K562 (cell line): Measurements from ENCODE around the gene FBXW9. TPM values are rescaled to one million over a fixed set of nuclear protein-coding genes. Genes with fewer than 3 reads are reported as not detected.

ENCODE experiments used
- ATAC-seq: fragments of 200-7000 bp; cut with Tn5 transposase; 3 replicates; pipeline ENCODE4 v1.9.1; 2020; ENCODE audit warnings: moderate library complexity
- BruUV-seq: library from RNA; stranded (reverse); fragments of 400-500 nt; replicated peaks from 2 replicates; lab custom pipeline; 2021; lab: Mats Ljungman, UMichigan
- CTCF ChIA-PET: fragments of 300-600 bp; formaldehyde crosslinking; extraction: SDS; loops from one replicate; lab custom pipeline; 2021; ENCODE audit warnings: low intra/inter-chr PET ratio; lab: Yijun Ruan, JAX
- POLR2A ChIA-PET: fragments of 300-600, 350-650 bp; sonication (Branson Sonifier 250); formaldehyde crosslinking; extraction: SDS; loops from one replicate; lab custom pipeline; 2021; ENCODE audit warnings: antibody characterized with exemption, inconsistent platforms; lab: Yijun Ruan, JAX
- DNase-seq, 4 experiments: peaks; one replicate each; pipeline versions ENCODE4 v3.0.0 to v3.0.0-alpha.2; 2011 to 2018; ENCODE audit warnings: low spot score in 3 of 4, mixed read lengths in 3 of 4; ENCODE audit errors: extremely low read depth in 1 of 4
- FAIRE-seq: peaks from 2 replicates; lab custom pipeline; 2011; peaks lifted over from hg19 to GRCh38; lab: Jason Lieb, UNC
- H2AFZ ChIP-seq: 2 replicates; pipeline ENCODE4 v1.6.0; 2011; ENCODE audit warnings: low read depth, low read length, control low read depth, inconsistent platforms
- H3K27ac ChIP-seq: fragments of 200-600 bp; 3 replicates; pipeline ENCODE4 v1.8.0; 2011; ENCODE audit warnings: low read depth, mild to moderate bottlenecking, control low read depth, inconsistent platforms, low read length, moderate library complexity, mixed read lengths; ENCODE audit errors: extremely low read depth
- H3K27me3 ChIP-seq, 2 experiments: fragments of 300-600 bp in 1 of 2; 2 replicates in 1 of 2; 3 replicates in 1 of 2; pipeline versions ENCODE4 v1.6.0 to v1.8.0; 2011; ENCODE audit warnings: inconsistent platforms in 2 of 2, low read length in 2 of 2, mild to moderate bottlenecking in 1 of 2, mixed read lengths in 1 of 2, moderate library complexity in 1 of 2; ENCODE audit not compliant: control insufficient read depth in 2 of 2, insufficient read depth in 2 of 2
- H3K36me3 ChIP-seq: fragments of 300-600 bp; 3 replicates; pipeline ENCODE4 v1.8.0; 2011; ENCODE audit warnings: mild to moderate bottlenecking, low read length, inconsistent platforms; ENCODE audit not compliant: control insufficient read depth, insufficient read depth
- H3K4me1 ChIP-seq, 2 experiments: fragments of 200-600 bp in 1 of 2; replicated peaks in 1 of 2; 2 replicates in 1 of 2; 3 replicates in 1 of 2; pipeline versions ENCODE4 v1.5.1 to v1.8.0; 2011; ENCODE audit warnings: inconsistent platforms in 2 of 2, low read length in 2 of 2, mild to moderate bottlenecking in 1 of 2, mixed read lengths in 1 of 2, moderate library complexity in 1 of 2; ENCODE audit not compliant: control insufficient read depth in 2 of 2, insufficient read depth in 2 of 2
- H3K4me2 ChIP-seq: 2 replicates; pipeline ENCODE4 v1.6.1; 2011; ENCODE audit warnings: low read length, control low read depth, inconsistent platforms, mixed read lengths; ENCODE audit not compliant: insufficient read depth
- H3K4me3 ChIP-seq: fragments of 200-600 bp; sonication (generic), shearing (Covaris generic); 2 replicates; pipeline ENCODE4 v1.5.1; 2016; ENCODE audit warnings: control low read depth, inconsistent platforms
- H3K79me2 ChIP-seq: fragments of 200-600 bp; 3 replicates; pipeline ENCODE4 v1.8.0; 2011; ENCODE audit warnings: low read length, inconsistent platforms; ENCODE audit not compliant: control insufficient read depth, insufficient read depth
- H3K9ac ChIP-seq, 2 experiments: 2 replicates each; pipeline versions ENCODE4 v1.6.0 to v1.6.1; 2011; ENCODE audit warnings: low read depth in 2 of 2, low read length in 2 of 2, control low read depth in 1 of 2, inconsistent platforms in 1 of 2, mild to moderate bottlenecking in 1 of 2, mixed read lengths in 1 of 2; ENCODE audit not compliant: insufficient read depth in 1 of 2
- H3K9me1 ChIP-seq: one replicate; pipeline ENCODE4 v1.6.0; 2011; ENCODE audit warnings: inconsistent platforms, mild to moderate bottlenecking, low read length, moderate library complexity; ENCODE audit not compliant: control insufficient read depth, insufficient read depth
- H3K9me3 ChIP-seq: replicated peaks from 2 replicates; pipeline ENCODE4 v1.5.1; 2011; ENCODE audit warnings: low read depth, low read length, inconsistent platforms; ENCODE audit not compliant: control insufficient read depth, insufficient read depth
- H4K20me1 ChIP-seq: replicated peaks from 2 replicates; pipeline ENCODE4 v1.6.1; 2011; ENCODE audit warnings: low read length, inconsistent platforms, mixed read lengths; ENCODE audit not compliant: control insufficient read depth, insufficient read depth
- ASH1L ChIP-seq: fragments of 450-650 bp; IDR thresholded peaks from 2 replicates; pipeline ENCODE4 v1.6.1; 2018; ENCODE audit warnings: borderline replicate concordance, mild to moderate bottlenecking, low read depth; ENCODE audit not compliant: partially characterized antibody
- BRCA1 ChIP-seq, 2 experiments: fragments of 450-650 bp in 1 of 2; sonication (generic) in 1 of 2; formaldehyde crosslinking in 1 of 2; IDR thresholded peaks; 2 replicates each; pipeline versions ENCODE4 v1.5.0 to v1.6.1; 2017 to 2020; ENCODE audit warnings: mild to moderate bottlenecking in 1 of 2, missing genetic modification reagents in 1 of 2
- COPS2 ChIP-seq: fragments of 450-650 bp; conservative IDR thresholded peaks from 2 replicates; pipeline ENCODE4 v1.6.1; 2016; ENCODE audit warnings: mild to moderate bottlenecking, moderate library complexity
- JUN ChIP-seq, 2 experiments: sonication (generic) in 1 of 2; formaldehyde crosslinking in 1 of 2; IDR thresholded peaks; 2 replicates each; pipeline versions ENCODE4 v1.6.1 to v1.8.0; 2012 to 2022; ENCODE audit warnings: borderline replicate concordance in 2 of 2, mild to moderate bottlenecking in 2 of 2, improper control_type of control experiment in 1 of 2, low read depth in 1 of 2, low read length in 1 of 2, missing genetic modification reagents in 1 of 2
- NFIC ChIP-seq: fragments of 450-650 bp; IDR thresholded peaks from 2 replicates; pipeline ENCODE4 v1.6.1; 2017; ENCODE audit warnings: mild to moderate bottlenecking, inconsistent platforms
- SLC30A9 ChIP-seq: fragments of 250-450 bp; sonication (Bioruptor Pico); IDR thresholded peaks from 2 replicates; pipeline ENCODE4 v1.8.0; 2022; ENCODE audit warnings: mild to moderate bottlenecking, moderate library complexity
- XRCC5 ChIP-seq: fragments of 200-400 bp; formaldehyde crosslinking; IDR thresholded peaks from 2 replicates; pipeline ENCODE4 v1.6.1; 2017; ENCODE audit warnings: low read depth, mild to moderate bottlenecking, low read length
- ZNF253 ChIP-seq: fragments of 250-450 bp; sonication (Bioruptor Pico); conservative IDR thresholded peaks from 2 replicates; pipeline ENCODE4 v1.6.1; 2021; ENCODE audit warnings: mild to moderate bottlenecking
- ZNF274 ChIP-seq: IDR thresholded peaks from 2 replicates; pipeline ENCODE4 v1.6.1; 2011; ENCODE audit warnings: low read depth, mild to moderate bottlenecking, low read length, moderate library complexity, borderline replicate concordance
- WGBS: fragments of 100-300 bp; shearing (Covaris generic); methylation state at CpG from one replicate; pipeline ENCODE4 v1.1.6; 2016; ENCODE audit warnings: low coverage, mixed read lengths; ENCODE audit not compliant: insufficient coverage; ENCODE audit errors: missing lambda C conversion rate; 5-methylcytosine and 5-hydroxymethylcytosine counted together
- in situ Hi-C: fragments of 300-500 bp; cut with MboI; formaldehyde crosslinking; loops from 4 replicates; pipeline ENCODE4 v1.15.0; 2018; ENCODE audit warnings: inconsistent platforms, mixed read lengths
- intact Hi-C: fragments of 100-400 bp; cut with micrococcal nuclease; formaldehyde crosslinking; loops from 2 replicates; pipeline ENCODE4 v1.14.2; 2022
- polyA plus RNA-seq, 8 experiments: library from polyadenylated mRNA; depleted of rRNA in 4 of 8; stranded (reverse) in 5 of 8; unstranded in 3 of 8; fragments of >200 nt; fragmentation: Nextera tagmentation in 2 of 8; fragmentation: Illumina TruSeq in 1 of 8; extraction: Ambion mirVana in 2 of 8; extraction: Trizol in 1 of 8; gene quantifications; 2 replicates each; pipeline versions ENCODE4 v1.2.1 to v1.2.3, GENCODE V29; 2011 to 2014; ENCODE audit warnings: inconsistent platforms in 1 of 8, missing spikeins in 1 of 8
- total RNA-seq, 7 experiments: library from RNA; depleted of rRNA in 6 of 7; stranded (reverse); fragments of >200 nt in 6 of 7; fragmentation: Illumina TruSeq in 2 of 7; extraction: Trizol in 2 of 7; gene quantifications; 2 replicates each; pipeline versions ENCODE4 v1.2.1 to v1.2.3, GENCODE V29; 2011 to 2021; ENCODE audit warnings: low replicate concordance in 1 of 7
- TF ChIP-seq, protein P1 (sequence below): fragments of 250-450 bp; sonication (Bioruptor Pico); IDR thresholded peaks from 2 replicates; pipeline ENCODE4 v1.5.0; 2020; ENCODE audit warnings: mild to moderate bottlenecking, borderline replicate concordance
- TF ChIP-seq, protein P2 (sequence below), 2 experiments: fragments of 450-650 bp in 1 of 2; sonication (generic) in 1 of 2; formaldehyde crosslinking in 1 of 2; IDR thresholded peaks in 1 of 2; conservative IDR thresholded peaks in 1 of 2; 2 replicates each; pipeline versions ENCODE4 v1.6.1 to v1.8.1; 2016 to 2023; ENCODE audit warnings: mild to moderate bottlenecking in 2 of 2, moderate library complexity in 2 of 2, inconsistent platforms in 1 of 2, missing genetic modification reagents in 1 of 2
- TF ChIP-seq, protein P3 (sequence below): sonication (generic); formaldehyde crosslinking; IDR thresholded peaks from 2 replicates; pipeline ENCODE4 v1.8.1; 2023; ENCODE audit warnings: mild to moderate bottlenecking, missing genetic modification reagents

Gene FBXW9
- total and polyA plus RNA-seq, 9 of the 15 experiments (the other 6 are each of a cell fraction or from before 2014, with no cell fraction given) = 0.23 to 21.7 (median 6.2) TPM

DNA sequence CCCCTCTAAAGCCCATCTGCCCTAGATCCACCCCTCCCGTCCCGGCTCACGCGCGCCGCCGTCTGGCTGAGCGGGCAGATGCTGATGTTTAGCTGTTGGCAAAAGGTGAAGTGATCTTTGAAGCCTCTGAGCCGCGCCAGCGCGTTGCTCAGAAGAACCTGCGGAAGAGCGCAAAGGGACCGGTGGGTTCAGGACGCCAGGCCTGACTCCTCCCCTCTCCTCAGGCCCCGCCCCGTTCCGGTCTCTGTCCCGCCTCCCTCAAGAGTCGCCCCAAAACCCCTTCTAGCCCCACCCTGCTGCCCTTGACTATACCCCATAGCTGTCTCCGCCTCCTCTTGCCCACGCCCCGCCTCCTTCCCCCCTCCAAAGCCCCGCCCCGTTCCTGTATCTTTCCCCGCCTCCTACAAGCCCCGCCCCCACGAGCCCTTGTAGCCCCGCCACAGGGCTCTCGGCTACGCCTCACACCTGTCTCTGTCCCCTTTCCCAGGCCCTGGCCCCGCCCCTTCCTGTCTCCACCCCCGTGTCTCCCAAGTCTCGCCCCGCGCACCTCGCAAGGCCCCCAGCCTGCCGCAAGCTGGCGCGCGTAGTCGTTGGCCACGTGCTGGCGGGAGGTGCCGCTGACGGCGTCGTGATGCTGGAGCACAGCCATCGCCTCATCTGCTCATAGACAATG, 39.4 kb downstream of the FBXW9 start:
- FAIRE-seq (no peak), DNase-seq (peak; percentile 23 to 85 (median 76))
- 93% methylated on average over 23 of the region's 50 CpGs for WGBS
- TF ChIP-seq ZNF253 (CRISPR knock-in tag) (no peak), NFIC (peak; percentile 39; the same call in 1 of the 2 replicates), ZNF274 (no peak), COPS2 (no peak), XRCC5 (no peak), BRCA1 (IDR thresholded peaks at IDR 0.05) (no peak), BRCA1 (CRISPR knock-in tag; IDR thresholded peaks at IDR 0.05) (no peak), JUN (IDR thresholded peaks at IDR 0.05; ENCODE audit: borderline replicate concordance, low read depth, low read length) (no peak), JUN (CRISPR knock-in tag; IDR thresholded peaks at IDR 0.05; ENCODE audit: borderline replicate concordance) (no peak), SLC30A9 (no peak), ASH1L (no peak)
- TF ChIP-seq, protein P1, sequence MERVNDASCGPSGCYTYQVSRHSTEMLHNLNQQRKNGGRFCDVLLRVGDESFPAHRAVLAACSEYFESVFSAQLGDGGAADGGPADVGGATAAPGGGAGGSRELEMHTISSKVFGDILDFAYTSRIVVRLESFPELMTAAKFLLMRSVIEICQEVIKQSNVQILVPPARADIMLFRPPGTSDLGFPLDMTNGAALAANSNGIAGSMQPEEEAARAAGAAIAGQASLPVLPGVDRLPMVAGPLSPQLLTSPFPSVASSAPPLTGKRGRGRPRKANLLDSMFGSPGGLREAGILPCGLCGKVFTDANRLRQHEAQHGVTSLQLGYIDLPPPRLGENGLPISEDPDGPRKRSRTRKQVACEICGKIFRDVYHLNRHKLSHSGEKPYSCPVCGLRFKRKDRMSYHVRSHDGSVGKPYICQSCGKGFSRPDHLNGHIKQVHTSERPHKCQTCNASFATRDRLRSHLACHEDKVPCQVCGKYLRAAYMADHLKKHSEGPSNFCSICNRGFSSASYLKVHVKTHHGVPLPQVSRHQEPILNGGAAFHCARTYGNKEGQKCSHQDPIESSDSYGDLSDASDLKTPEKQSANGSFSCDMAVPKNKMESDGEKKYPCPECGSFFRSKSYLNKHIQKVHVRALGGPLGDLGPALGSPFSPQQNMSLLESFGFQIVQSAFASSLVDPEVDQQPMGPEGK (CRISPR knock-in tag) = no peak
- TF ChIP-seq, protein P2, sequence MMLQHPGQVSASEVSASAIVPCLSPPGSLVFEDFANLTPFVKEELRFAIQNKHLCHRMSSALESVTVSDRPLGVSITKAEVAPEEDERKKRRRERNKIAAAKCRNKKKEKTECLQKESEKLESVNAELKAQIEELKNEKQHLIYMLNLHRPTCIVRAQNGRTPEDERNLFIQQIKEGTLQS (IDR thresholded peaks at IDR 0.05) = peak; percentile 47; the same call in 1 of the 2 replicates
- TF ChIP-seq, protein P2 (CRISPR knock-in tag; conservative IDR thresholded peaks at IDR 0.05) = no peak
- TF ChIP-seq, protein P3, sequence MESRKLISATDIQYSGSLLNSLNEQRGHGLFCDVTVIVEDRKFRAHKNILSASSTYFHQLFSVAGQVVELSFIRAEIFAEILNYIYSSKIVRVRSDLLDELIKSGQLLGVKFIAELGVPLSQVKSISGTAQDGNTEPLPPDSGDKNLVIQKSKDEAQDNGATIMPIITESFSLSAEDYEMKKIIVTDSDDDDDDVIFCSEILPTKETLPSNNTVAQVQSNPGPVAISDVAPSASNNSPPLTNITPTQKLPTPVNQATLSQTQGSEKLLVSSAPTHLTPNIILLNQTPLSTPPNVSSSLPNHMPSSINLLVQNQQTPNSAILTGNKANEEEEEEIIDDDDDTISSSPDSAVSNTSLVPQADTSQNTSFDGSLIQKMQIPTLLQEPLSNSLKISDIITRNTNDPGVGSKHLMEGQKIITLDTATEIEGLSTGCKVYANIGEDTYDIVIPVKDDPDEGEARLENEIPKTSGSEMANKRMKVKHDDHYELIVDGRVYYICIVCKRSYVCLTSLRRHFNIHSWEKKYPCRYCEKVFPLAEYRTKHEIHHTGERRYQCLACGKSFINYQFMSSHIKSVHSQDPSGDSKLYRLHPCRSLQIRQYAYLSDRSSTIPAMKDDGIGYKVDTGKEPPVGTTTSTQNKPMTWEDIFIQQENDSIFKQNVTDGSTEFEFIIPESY (CRISPR knock-in tag) = peak; percentile 93

More for the DNA sequence above, 39.4 kb downstream of the FBXW9 start:
- H3K9me3 ChIP-seq = 0 out of 2 replicates have a peak, but pooled peaks cover 1% of the 10 kb centered on the region
- no peak overlapping the region for H3K4me2 ChIP-seq
- H3K9me1 ChIP-seq = no peaks in the 10 kb centered on the region
- in situ Hi-C loops = no loop called here
- POLR2A ChIA-PET = interaction anchor here (0.9 kb wide), 1 partner anchor 9 kb away, joined by 3 read pairs; the partner anchor contains the start of genes MAN2B1 and WDR83
- BruUV-seq = no TSS peak
- intact Hi-C loops = no loop called here
- H3K4me3 ChIP-seq = no peak overlapping the region
- H3K36me3 ChIP-seq = peaks cover 29% of the 10 kb centered on the region; the same call in 2 of the 3 replicates
- no peak overlapping the region for H2AFZ ChIP-seq
- no peaks in the 10 kb centered on the region for H3K79me2 ChIP-seq
- CTCF ChIA-PET = no interaction called here
- H3K9ac ChIP-seq = no peak overlapping the region
- H3K27ac ChIP-seq = no peak overlapping the region
- peaks cover 2 to 8% of the 10 kb centered on the region in 2 experiments; a peak in 4 of 5 replicates for H3K4me1 ChIP-seq
- ATAC-seq = peak; percentile 89
- no peaks in the 10 kb centered on the region for H4K20me1 ChIP-seq
- H3K27me3 ChIP-seq = no peaks in the 10 kb centered on the region
